EH (cell line): ENCODE data around the gene IRS2.

Experiments used
- DNase-seq: peaks from one replicate; pipeline ENCODE4 v3.0.0-alpha.2; 2015; ENCODE audit warnings: low read depth

Gene IRS2

GRCh38 chr13:109706015-109706715, 80.2 kb downstream of the IRS2 start:
- DNase-seq, result no peak

GRCh38 chr13:109704771-109705635, 81.4 kb downstream of the IRS2 start:
- no peak for DNase-seq

GRCh38 chr13:109703250-109703649, 83.1 kb downstream of the IRS2 start:
- DNase-seq, result no peak
